ENCODE results near the gene RAB24. TPM values are rescaled to one million over a fixed set of nuclear protein-coding genes. Genes with fewer than 3 reads are reported as not detected.

Gene RAB24
- total RNA-seq, 1 donor from 2014 or later, result 30.0 TPM

DNA sequence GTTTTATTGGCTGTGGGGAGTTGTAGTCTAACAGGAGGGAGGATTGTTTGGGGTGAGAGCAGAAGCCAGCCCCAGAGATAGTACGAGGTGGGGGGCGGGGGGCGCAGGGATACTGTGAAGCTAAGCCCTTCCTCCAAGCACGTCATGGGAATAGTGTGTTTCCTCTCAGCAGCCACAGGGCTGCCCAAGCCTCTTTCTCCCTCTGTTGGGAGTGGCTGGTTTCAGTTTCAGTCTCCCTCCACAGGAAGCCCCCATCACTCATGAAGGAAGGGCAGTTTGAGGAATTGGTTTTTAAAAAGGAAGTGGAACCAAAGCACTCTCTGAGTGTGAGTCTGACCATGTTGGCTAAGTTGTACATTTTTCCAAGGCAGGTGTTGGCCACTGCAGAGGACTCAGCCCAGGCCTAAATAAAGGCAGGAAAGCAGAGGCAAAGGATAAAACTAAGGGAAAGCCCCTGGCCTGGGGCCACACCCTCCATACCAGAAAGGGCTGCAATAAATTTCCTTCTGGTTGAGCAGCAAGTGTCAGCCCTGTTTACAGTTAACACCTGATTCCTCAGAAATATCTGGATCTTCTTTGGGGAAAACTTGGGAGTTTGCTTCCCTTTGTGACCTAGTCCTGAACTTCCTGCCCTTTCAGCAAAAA is 3.2 kb downstream of the RAB24 start:
- no peak for DNase-seq (ENCODE audit: low spot score, unreplicated experiment)
- Mint-ChIP-seq H3K9me3 (ENCODE audit: low read depth) (no peaks in the 10 kb centered on the region), H3K27ac (peak overlapping the region; percentile 79), H3K36me3 (ENCODE audit: insufficient read depth) (peaks cover 6% of the 10 kb centered on the region), H3K27me3 (no peaks in the 10 kb centered on the region), H3K4me1 (ENCODE audit: low read depth) (peaks cover 24% of the 10 kb centered on the region), H3K4me3 (ENCODE audit: low read depth) (no peak overlapping the region)
- TF ChIP-seq, protein P1, sequence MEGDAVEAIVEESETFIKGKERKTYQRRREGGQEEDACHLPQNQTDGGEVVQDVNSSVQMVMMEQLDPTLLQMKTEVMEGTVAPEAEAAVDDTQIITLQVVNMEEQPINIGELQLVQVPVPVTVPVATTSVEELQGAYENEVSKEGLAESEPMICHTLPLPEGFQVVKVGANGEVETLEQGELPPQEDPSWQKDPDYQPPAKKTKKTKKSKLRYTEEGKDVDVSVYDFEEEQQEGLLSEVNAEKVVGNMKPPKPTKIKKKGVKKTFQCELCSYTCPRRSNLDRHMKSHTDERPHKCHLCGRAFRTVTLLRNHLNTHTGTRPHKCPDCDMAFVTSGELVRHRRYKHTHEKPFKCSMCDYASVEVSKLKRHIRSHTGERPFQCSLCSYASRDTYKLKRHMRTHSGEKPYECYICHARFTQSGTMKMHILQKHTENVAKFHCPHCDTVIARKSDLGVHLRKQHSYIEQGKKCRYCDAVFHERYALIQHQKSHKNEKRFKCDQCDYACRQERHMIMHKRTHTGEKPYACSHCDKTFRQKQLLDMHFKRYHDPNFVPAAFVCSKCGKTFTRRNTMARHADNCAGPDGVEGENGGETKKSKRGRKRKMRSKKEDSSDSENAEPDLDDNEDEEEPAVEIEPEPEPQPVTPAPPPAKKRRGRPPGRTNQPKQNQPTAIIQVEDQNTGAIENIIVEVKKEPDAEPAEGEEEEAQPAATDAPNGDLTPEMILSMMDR (IDR thresholded peaks at IDR 0.05; ENCODE audit: unreplicated experiment), result no peak

DNA sequence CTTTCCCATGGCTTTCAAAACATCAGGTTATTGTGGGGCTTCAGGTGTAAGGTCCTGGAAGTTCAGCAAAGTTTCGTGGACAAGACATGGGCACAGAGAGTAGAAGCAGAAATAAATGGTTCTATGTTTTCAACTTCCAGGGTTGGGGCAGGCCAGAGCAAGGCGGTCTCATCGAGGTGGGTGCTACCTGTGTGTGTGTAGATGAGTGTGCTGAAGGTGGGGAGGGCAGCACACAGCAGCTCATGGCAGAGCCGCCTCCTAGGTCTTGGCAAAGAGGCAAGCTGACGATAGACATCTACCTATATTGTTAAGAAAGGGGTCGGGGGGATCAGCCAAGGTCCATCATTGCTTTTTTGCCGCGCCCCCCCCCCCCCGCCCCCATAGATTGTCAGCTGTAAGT is 3.8 kb downstream of the RAB24 start:
- Mint-ChIP-seq H3K4me1 (ENCODE audit: low read depth) (peaks cover 22% of the 10 kb centered on the region), H3K4me3 (ENCODE audit: low read depth) (no peak overlapping the region), H3K27ac (peak overlapping the region; percentile 56), H3K9me3 (ENCODE audit: low read depth) (no peaks in the 10 kb centered on the region), H3K27me3 (no peaks in the 10 kb centered on the region), H3K36me3 (ENCODE audit: insufficient read depth) (peaks cover 6% of the 10 kb centered on the region)
- no peak for DNase-seq (ENCODE audit: low spot score, unreplicated experiment)
- TF ChIP-seq, protein P1 (IDR thresholded peaks at IDR 0.05; ENCODE audit: unreplicated experiment), result no peak

DNA sequence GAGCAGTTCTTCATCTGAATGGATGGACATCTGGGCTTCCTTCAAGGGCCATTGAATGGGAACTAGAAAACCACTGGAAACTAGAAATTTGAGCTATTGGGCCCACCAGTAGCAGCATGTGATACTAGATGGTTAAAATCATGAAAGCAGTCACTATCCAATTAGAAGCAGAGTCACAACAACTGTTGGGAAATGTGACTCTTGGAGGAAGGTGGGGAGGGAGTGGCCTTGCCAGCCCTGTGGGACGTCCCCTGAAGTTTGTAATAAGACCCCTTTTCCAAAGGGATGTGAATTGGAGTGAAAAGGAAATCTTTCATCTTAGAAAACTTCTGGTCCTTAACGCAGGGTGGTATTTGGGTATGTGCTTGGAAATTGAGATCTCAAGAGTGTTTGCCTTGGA is 5.6 kb downstream of the RAB24 start:
- peaks cover 8% of the 10 kb centered on the region for H3K36me3 Mint-ChIP-seq (ENCODE audit: insufficient read depth)
- DNase-seq (ENCODE audit: low spot score, unreplicated experiment), result no peak
- TF ChIP-seq, protein P1 (IDR thresholded peaks at IDR 0.05; ENCODE audit: unreplicated experiment), result no peak
- H3K4me1 Mint-ChIP-seq (ENCODE audit: low read depth), result peaks cover 14% of the 10 kb centered on the region
- no peaks in the 10 kb centered on the region for H3K27me3 Mint-ChIP-seq
- H3K4me3 Mint-ChIP-seq (ENCODE audit: low read depth), result no peak overlapping the region
- peak overlapping the region; percentile 37 for H3K27ac Mint-ChIP-seq
- H3K9me3 Mint-ChIP-seq (ENCODE audit: low read depth), result no peaks in the 10 kb centered on the region

DNA sequence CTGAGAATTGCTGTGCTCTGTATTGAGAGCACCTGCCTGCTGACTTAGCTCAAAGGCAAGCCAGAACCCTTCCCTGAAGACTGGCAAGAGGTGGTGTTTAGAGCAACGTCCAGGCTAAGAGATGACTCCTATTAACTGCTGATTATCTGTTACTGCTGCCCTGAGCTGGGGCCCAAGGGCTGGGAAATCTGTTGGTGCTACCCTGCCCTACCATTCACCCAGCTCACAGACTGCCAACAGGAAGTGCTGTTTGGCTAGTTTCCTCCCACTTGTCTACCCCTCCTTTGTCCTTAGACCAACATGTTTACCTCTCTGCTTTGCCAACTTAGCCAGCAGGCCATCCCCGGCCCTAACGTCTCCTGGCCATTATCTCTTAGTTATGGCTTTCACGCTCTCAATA is 6.9 kb downstream of the RAB24 start:
- Mint-ChIP-seq H3K27ac (peak overlapping the region; percentile 88), H3K36me3 (ENCODE audit: insufficient read depth) (peaks cover 17% of the 10 kb centered on the region), H3K9me3 (ENCODE audit: low read depth) (no peaks in the 10 kb centered on the region), H3K4me3 (ENCODE audit: low read depth) (no peak overlapping the region), H3K27me3 (no peaks in the 10 kb centered on the region), H3K4me1 (ENCODE audit: low read depth) (peaks cover 8% of the 10 kb centered on the region)
- TF ChIP-seq, protein P1 (IDR thresholded peaks at IDR 0.05; ENCODE audit: unreplicated experiment), result no peak
- no peak for DNase-seq (ENCODE audit: low spot score, unreplicated experiment)

DNA sequence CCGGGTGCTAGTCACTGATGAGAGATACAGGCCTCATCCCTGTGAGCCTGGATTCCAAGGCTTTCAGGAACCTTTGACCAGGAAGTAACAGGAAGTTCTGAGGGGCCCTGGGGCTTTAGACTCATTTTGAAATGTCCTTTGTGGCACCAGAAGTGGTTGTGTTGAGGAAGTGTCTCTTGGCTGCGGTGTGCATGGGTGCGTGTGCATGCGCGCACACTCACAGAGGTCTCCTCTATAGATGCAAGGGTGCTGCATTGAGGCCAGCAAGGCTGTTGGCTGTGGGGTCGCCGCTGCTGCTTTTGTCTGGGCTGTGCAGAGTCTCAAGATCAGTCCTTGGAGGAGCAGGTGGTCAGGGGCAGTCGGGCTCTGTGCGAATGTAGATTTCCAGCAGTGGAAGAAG is 7.6 kb downstream of the RAB24 start:
- H3K4me3 Mint-ChIP-seq (ENCODE audit: low read depth), result no peak overlapping the region
- H3K9me3 Mint-ChIP-seq (ENCODE audit: low read depth), result no peaks in the 10 kb centered on the region
- no peak for DNase-seq (ENCODE audit: low spot score, unreplicated experiment)
- no peaks in the 10 kb centered on the region for H3K27me3 Mint-ChIP-seq
- H3K36me3 Mint-ChIP-seq (ENCODE audit: insufficient read depth), result peaks cover 19% of the 10 kb centered on the region
- TF ChIP-seq, protein P1 (IDR thresholded peaks at IDR 0.05; ENCODE audit: unreplicated experiment), result no peak
- no peak overlapping the region for H3K27ac Mint-ChIP-seq
- H3K4me1 Mint-ChIP-seq (ENCODE audit: low read depth), result peaks cover 8% of the 10 kb centered on the region

Measured in progenitor cell of endocrine pancreas (in vitro differentiated cells).